Muscle layer of colon (tissue), 2 donors: Measurements from ENCODE around the gene PCDHB5.
A peak's percentile ranks its signal among the peaks of the same experiment; 100 is the strongest.
"Not testable (repeated sequence)": the region's sequence is repeated elsewhere in the genome, so short reads cannot be mapped to it uniquely, and the experiment has no call there.

ENCODE experiments used
- H3K27ac ChIP-seq: one replicate; pipeline ENCODE4 v1.7.0; 2013; ENCODE audit warnings: low read depth, mild to moderate bottlenecking, low read length, moderate library complexity
- H3K27me3 ChIP-seq, 2 donors: one replicate each; pipeline ENCODE4 v1.7.0; 2013; ENCODE audit warnings: low read length in 2 of 2, mild to moderate bottlenecking in 2 of 2; ENCODE audit not compliant: insufficient read depth in 2 of 2, control insufficient read depth in 1 of 2
- H3K36me3 ChIP-seq: one replicate; pipeline ENCODE4 v1.7.0; 2013; ENCODE audit warnings: mild to moderate bottlenecking, low read length; ENCODE audit not compliant: insufficient read depth
- H3K4me1 ChIP-seq: one replicate; pipeline ENCODE4 v1.7.0; 2013; ENCODE audit warnings: mild to moderate bottlenecking, low read length; ENCODE audit not compliant: insufficient read depth
- H3K4me3 ChIP-seq, 2 donors: one replicate each; pipeline ENCODE4 v1.7.0; 2013; ENCODE audit warnings: low read length in 2 of 2, low read depth in 1 of 2, mild to moderate bottlenecking in 1 of 2, moderate library complexity in 1 of 2
- H3K9ac ChIP-seq: one replicate; pipeline ENCODE4 v1.7.0; 2013; ENCODE audit warnings: low read length
- H3K9me3 ChIP-seq: one replicate; pipeline ENCODE4 v1.7.0; 2013; ENCODE audit warnings: mild to moderate bottlenecking, low read length
- donor health status: abdominal sarcoma.
- donor health status: Adenocarcinoma of cecum.

The PCDHB5 gene

GRCh38 chr5:141121563-141121962 lies 13.4 kb upstream of the PCDHB5 start, which contains the start of gene PCDHB4:
TSS of gene PCDHB4 (plus strand) at chr5:141121818. CDS start at chr5:141121999, 181 bp downstream.
- H3K27ac ChIP-seq: no peak within 1 kb of the TSS
- H3K9ac ChIP-seq: no peak within 1 kb of the TSS
- H3K4me1 ChIP-seq: no peaks in the 10 kb centered on the region
- peaks cover 13% of the 10 kb centered on the region for H3K9me3 ChIP-seq
- no peaks in the 10 kb centered on the region for H3K36me3 ChIP-seq
- H3K4me3 ChIP-seq: peak within 1 kb of the TSS in 1 of 2 donors; percentile 52
- H3K27me3 ChIP-seq: no peaks in the 10 kb centered on the region

DNA sequence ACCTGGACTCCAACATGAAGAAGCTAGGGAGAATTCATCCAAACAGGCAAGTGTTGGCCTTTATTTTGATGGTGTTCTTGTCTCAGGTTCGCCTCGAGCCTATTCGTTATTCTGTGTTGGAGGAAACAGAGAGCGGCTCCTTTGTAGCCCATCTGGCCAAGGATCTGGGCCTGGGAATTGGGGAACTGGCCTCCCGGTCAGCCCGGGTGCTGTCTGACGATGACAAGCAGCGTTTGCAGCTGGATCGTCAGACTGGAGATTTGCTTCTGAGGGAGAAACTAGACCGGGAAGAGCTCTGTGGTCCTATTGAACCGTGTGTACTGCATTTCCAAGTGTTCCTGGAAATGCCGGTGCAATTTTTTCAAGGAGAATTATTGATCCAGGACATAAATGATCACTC lies 13.0 kb upstream of the PCDHB5 start:
- no peaks in the 10 kb centered on the region for H3K36me3 ChIP-seq
- peaks cover 17% of the 10 kb centered on the region for H3K9me3 ChIP-seq
- H3K4me1 ChIP-seq: no peaks in the 10 kb centered on the region
- no peak overlapping the region for H3K9ac ChIP-seq
- H3K4me3 ChIP-seq: peak overlapping the region in 1 of 2 donors; percentile 52
- H3K27me3 ChIP-seq: no peaks in the 10 kb centered on the region
- no peak overlapping the region for H3K27ac ChIP-seq

- not testable (repeated sequence) for H3K4me3 ChIP-seq
- H3K9me3 ChIP-seq: peaks cover 22% of the 10 kb centered on the region
Observed at GRCh38 chr5:141123396-141124135, 11.4 kb upstream of the PCDHB5 start.

GRCh38 chr5:141127305-141127704 lies 7.7 kb upstream of the PCDHB5 start:
- no peaks in the 10 kb centered on the region for H3K36me3 ChIP-seq
- H3K9ac ChIP-seq: no peak overlapping the region
- no peak overlapping the region for H3K27ac ChIP-seq
- H3K27me3 ChIP-seq: no peaks in the 10 kb centered on the region
- peaks cover 18% of the 10 kb centered on the region for H3K9me3 ChIP-seq
- H3K4me1 ChIP-seq: no peaks in the 10 kb centered on the region
- H3K4me3 ChIP-seq: no peak overlapping the region

More at GRCh38 chr5:141123396-141124135, 11.4 kb upstream of the PCDHB5 start:
- not testable (repeated sequence) for H3K4me1 ChIP-seq, H3K9ac ChIP-seq, H3K27me3 ChIP-seq, H3K27ac ChIP-seq, H3K36me3 ChIP-seq

DNA sequence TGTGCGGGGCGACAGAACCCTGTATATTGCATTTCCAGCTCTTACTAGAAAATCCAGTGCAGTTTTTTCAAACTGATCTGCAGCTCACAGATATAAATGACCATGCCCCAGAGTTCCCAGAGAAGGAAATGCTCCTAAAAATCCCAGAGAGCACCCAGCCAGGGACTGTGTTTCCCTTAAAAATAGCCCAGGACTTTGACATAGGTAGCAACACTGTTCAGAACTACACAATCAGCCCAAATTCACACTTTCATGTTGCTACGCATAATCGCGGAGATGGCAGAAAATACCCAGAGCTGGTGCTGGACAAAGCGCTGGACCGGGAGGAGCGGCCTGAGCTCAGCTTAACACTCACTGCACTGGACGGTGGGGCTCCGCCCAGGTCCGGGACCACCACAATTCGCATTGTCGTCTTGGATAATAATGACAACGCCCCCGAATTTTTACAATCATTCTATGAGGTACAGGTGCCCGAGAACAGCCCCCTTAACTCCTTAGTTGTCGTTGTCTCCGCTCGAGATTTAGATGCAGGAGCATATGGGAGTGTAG lies 786 bp downstream of the PCDHB5 start:
- no peaks in the 10 kb centered on the region for H3K4me1 ChIP-seq
- H3K27me3 ChIP-seq: no peaks in the 10 kb centered on the region
- H3K9me3 ChIP-seq: peaks cover 21% of the 10 kb centered on the region
- no peak overlapping the region for H3K9ac ChIP-seq
- no peak overlapping the region for H3K27ac ChIP-seq
- no peaks in the 10 kb centered on the region for H3K36me3 ChIP-seq
- H3K4me3 ChIP-seq: peak overlapping the region; percentile 11 to 36

DNA sequence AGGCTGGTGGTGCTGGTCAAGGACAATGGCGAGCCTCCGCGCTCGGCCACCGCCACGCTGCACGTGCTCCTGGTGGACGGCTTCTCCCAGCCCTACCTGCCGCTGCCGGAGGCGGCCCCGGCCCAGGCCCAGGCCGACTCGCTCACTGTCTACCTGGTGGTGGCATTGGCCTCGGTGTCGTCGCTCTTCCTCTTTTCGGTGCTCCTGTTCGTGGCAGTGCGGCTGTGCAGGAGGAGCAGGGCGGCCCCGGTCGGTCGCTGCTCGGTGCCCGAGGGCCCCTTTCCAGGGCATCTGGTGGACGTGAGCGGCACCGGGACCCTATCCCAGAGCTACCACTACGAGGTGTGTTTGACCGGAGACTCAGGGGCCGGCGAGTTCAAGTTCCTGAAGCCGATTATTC lies 2.3 kb downstream of the PCDHB5 start:
- peaks cover 21% of the 10 kb centered on the region for H3K9me3 ChIP-seq

DNA sequence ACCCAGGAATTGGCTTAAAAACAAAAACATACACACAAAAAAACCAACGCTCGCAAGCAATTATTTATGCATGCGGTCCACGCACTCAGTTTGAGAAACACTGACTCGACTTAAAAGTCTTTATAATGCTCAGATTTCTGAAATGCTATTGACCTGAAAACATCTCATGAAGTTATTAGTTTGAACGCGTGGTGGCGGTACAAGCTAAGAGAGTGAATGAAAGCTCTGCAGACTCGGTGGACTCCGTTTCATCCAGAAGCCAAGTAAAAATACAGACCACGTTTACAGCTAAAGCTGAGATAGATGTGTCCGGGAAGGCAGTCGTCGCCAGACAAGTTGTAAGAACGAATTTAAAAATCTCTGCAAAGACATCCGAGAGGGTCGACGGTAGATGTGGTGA lies 14.8 kb downstream of the PCDHB5 start, which contains the start of gene PCDHB6:
Gene PCDHB6, plus strand, starts transcription at position 246 of the 400 bp plus-strand sequence. CDS start 201 bp downstream, outside the sequence.
- Histone ChIP-seq H3K4me3 (peak within 1 kb of the TSS in 1 of 2 donors; percentile 52), H3K9me3 (peaks cover 32% of the 10 kb centered on the region), H3K4me1 (no peaks in the 10 kb centered on the region), H3K27ac (no peak within 1 kb of the TSS), H3K9ac (no peak within 1 kb of the TSS), H3K27me3 (no peaks in the 10 kb centered on the region), H3K36me3 (no peaks in the 10 kb centered on the region)

More for the DNA sequence above, 2.3 kb downstream of the PCDHB5 start:
- not testable (repeated sequence) for H3K4me3 ChIP-seq, H3K9ac ChIP-seq, H3K27me3 ChIP-seq, H3K4me1 ChIP-seq, H3K36me3 ChIP-seq, H3K27ac ChIP-seq

DNA sequence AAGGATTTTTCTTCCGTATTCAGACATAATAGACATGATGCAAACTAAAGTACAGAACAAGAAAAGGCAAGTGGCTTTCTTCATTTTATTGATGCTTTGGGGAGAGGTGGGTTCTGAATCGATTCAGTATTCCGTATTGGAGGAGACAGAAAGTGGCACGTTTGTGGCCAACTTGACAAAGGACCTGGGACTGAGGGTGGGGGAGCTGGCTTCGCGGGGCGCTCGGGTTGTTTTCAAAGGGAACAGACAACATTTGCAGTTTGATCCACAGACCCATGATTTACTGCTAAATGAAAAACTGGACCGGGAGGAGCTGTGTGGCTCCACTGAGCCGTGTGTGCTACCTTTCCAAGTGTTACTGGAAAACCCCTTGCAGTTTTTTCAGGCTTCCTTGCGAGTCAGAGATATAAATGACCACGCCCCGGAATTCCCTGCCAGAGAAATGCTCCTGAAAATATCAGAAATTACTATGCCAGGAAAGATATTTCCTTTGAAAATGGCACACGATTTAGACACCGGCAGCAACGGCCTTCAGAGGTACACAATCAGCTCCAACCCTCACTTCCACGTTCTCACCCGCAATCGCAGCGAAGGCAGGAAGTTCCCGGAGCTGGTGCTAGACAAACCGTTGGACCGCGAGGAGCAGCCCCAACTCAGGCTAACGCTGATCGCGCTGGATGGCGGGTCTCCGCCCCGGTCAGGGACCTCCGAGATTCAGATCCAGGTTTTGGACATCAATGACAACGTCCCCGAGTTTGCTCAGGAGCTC lies 15.4 kb downstream of the PCDHB5 start:
- H3K4me1 ChIP-seq: no peaks in the 10 kb centered on the region
- H3K27ac ChIP-seq: no peak overlapping the region
- H3K27me3 ChIP-seq: no peaks in the 10 kb centered on the region
- H3K4me3 ChIP-seq: peak overlapping the region in 1 of 2 donors; percentile 52
- no peaks in the 10 kb centered on the region for H3K36me3 ChIP-seq
- H3K9me3 ChIP-seq: peaks cover 26% of the 10 kb centered on the region
- H3K9ac ChIP-seq: no peak overlapping the region

- peaks cover 26% of the 10 kb centered on the region for H3K9me3 ChIP-seq
- peak overlapping the region in 1 of 2 donors; percentile 23 for H3K4me3 ChIP-seq
- H3K4me1 ChIP-seq: no peaks in the 10 kb centered on the region
- H3K9ac ChIP-seq: no peak overlapping the region
- H3K27ac ChIP-seq: no peak overlapping the region
- no peaks in the 10 kb centered on the region for H3K27me3 ChIP-seq
- no peaks in the 10 kb centered on the region for H3K36me3 ChIP-seq
Observed at GRCh38 chr5:141150993-141151325, 16.0 kb downstream of the PCDHB5 start.

- not testable (repeated sequence) for H3K9ac ChIP-seq, H3K27ac ChIP-seq, H3K4me1 ChIP-seq, H3K27me3 ChIP-seq, H3K36me3 ChIP-seq, H3K4me3 ChIP-seq
- H3K9me3 ChIP-seq: peaks cover 28% of the 10 kb centered on the region
Observed at GRCh38 chr5:141151632-141152031, 16.6 kb downstream of the PCDHB5 start.

DNA sequence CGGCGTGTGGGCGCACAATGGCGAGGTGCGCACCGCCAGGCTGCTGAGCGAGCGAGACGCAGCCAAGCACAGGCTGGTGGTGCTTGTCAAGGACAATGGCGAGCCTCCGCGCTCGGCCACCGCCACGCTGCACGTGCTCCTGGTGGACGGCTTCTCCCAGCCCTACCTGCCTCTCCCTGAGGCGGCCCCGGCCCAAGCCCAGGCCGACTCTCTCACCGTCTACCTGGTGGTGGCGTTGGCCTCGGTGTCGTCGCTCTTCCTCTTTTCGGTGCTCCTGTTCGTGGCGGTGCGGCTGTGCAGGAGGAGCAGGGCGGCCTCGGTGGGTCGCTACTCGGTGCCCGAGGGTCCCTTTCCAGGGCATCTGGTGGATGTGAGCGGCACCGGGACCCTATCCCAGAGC lies 17.1 kb downstream of the PCDHB5 start:
- not testable (repeated sequence) for H3K4me1 ChIP-seq, H3K27ac ChIP-seq, H3K36me3 ChIP-seq, H3K27me3 ChIP-seq, H3K9ac ChIP-seq, H3K4me3 ChIP-seq
- H3K9me3 ChIP-seq: peaks cover 32% of the 10 kb centered on the region
